CD4-positive, alpha-beta T cell treated with Interleukin-15 for 1 hour (primary cell): ENCODE measurements around the gene HSPB8.

ENCODE experiments used
- DNase-seq: peaks from one replicate; pipeline ENCODE4 v3.0.0-alpha.2; 2020

The HSPB8 gene

GRCh38 chr12:119178544-119179334 is at the start of gene HSPB8:
TSS of gene HSPB8 (plus strand) at chr12:119178931. CDS start at chr12:119179313, 382 bp downstream.
- DNase-seq = no peak

GRCh38 chr12:119129827-119130434 is 48.8 kb upstream of the HSPB8 start:
- no peak for DNase-seq

GRCh38 chr12:119130523-119130922 is 48.2 kb upstream of the HSPB8 start:
- no peak for DNase-seq

- DNase-seq = no peak
These were observed 44.3 kb upstream of the HSPB8 start for GRCh38 chr12:119134284-119135072.

GRCh38 chr12:119136811-119137410 is 41.8 kb upstream of the HSPB8 start:
- no peak for DNase-seq

GRCh38 chr12:119139448-119139847 is 39.3 kb upstream of the HSPB8 start:
- DNase-seq = no peak

GRCh38 chr12:119145367-119145766 is 33.4 kb upstream of the HSPB8 start:
- DNase-seq = no peak

GRCh38 chr12:119147847-119148448 is 30.8 kb upstream of the HSPB8 start:
- DNase-seq = no peak

GRCh38 chr12:119149270-119149669 is 29.5 kb upstream of the HSPB8 start:
- no peak for DNase-seq

GRCh38 chr12:119151445-119152026 is 27.2 kb upstream of the HSPB8 start:
- no peak for DNase-seq

- no peak for DNase-seq
These were observed 25.0 kb upstream of the HSPB8 start for GRCh38 chr12:119153477-119154434.

GRCh38 chr12:119154435-119154818 is 24.3 kb upstream of the HSPB8 start:
- no peak for DNase-seq

- no peak for DNase-seq
These were observed 22.2 kb upstream of the HSPB8 start for GRCh38 chr12:119156401-119157044.

GRCh38 chr12:119157528-119157927 is 21.2 kb upstream of the HSPB8 start:
- no peak for DNase-seq

- no peak for DNase-seq
These were observed 20.8 kb upstream of the HSPB8 start for GRCh38 chr12:119157978-119158377.

GRCh38 chr12:119158402-119158801 is 20.3 kb upstream of the HSPB8 start:
- DNase-seq = no peak

- DNase-seq = no peak
These were observed 18.9 kb upstream of the HSPB8 start for GRCh38 chr12:119159844-119160243.

- DNase-seq = no peak
These were observed 10.8 kb upstream of the HSPB8 start for GRCh38 chr12:119167902-119168301.

GRCh38 chr12:119168721-119169120 is 10.0 kb upstream of the HSPB8 start:
- DNase-seq = no peak

GRCh38 chr12:119169150-119169549 is 9.6 kb upstream of the HSPB8 start:
- DNase-seq = no peak

GRCh38 chr12:119171291-119171690 is 7.4 kb upstream of the HSPB8 start:
- no peak for DNase-seq
